GM23248 (cell line): ENCODE measurements around the gene IZUMO4. TPM values are rescaled to one million over a fixed set of nuclear protein-coding genes. Genes with fewer than 3 reads are reported as not detected.

Experiments
- DNase-seq: peaks from one replicate; pipeline ENCODE4 v3.0.0-alpha.2; 2015
- H2AFZ ChIP-seq: fragments of 200-600 bp; sonication (generic); 2 replicates; pipeline ENCODE4 v1.6.1; 2016; ENCODE audit warnings: antibody characterized with exemption
- H3F3A ChIP-seq: fragments of 200-600 bp; sonication (generic); 2 replicates; pipeline ENCODE4 v1.6.1; 2016; ENCODE audit warnings: mild to moderate bottlenecking, antibody characterized with exemption, mixed run types; ENCODE audit not compliant: insufficient read depth
- H3K27ac ChIP-seq: fragments of 200-600 bp; sonication (generic); 2 replicates; pipeline ENCODE4 v1.5.1; 2016; ENCODE audit warnings: mild to moderate bottlenecking
- H3K27me3 ChIP-seq: fragments of 200-600 bp; sonication (generic); replicated peaks from 2 replicates; pipeline ENCODE4 v1.6.1; 2016; ENCODE audit warnings: mild to moderate bottlenecking; ENCODE audit not compliant: insufficient read depth
- H3K36me3 ChIP-seq: fragments of 200-600 bp; sonication (generic); 2 replicates; pipeline ENCODE4 v1.6.1; 2016; ENCODE audit warnings: low read depth, mild to moderate bottlenecking
- H3K4me1 ChIP-seq: fragments of 200-600 bp; sonication (generic); 2 replicates; pipeline ENCODE4 v1.6.1; 2016; ENCODE audit warnings: mild to moderate bottlenecking; ENCODE audit not compliant: insufficient read depth
- H3K4me2 ChIP-seq: fragments of 200-600 bp; sonication (generic); one replicate; pipeline ENCODE4 v1.6.1; 2016; ENCODE audit warnings: mild to moderate bottlenecking; ENCODE audit not compliant: unreplicated experiment
- H3K4me3 ChIP-seq: fragments of 200-600 bp; sonication (generic); 2 replicates; pipeline ENCODE4 v1.5.1; 2016; ENCODE audit warnings: mild to moderate bottlenecking
- H3K79me2 ChIP-seq: fragments of 200-600 bp; sonication (generic); 2 replicates; pipeline ENCODE4 v1.6.1; 2016; ENCODE audit warnings: mild to moderate bottlenecking; ENCODE audit not compliant: insufficient read depth
- H3K9ac ChIP-seq: fragments of 200-600 bp; sonication (generic); 2 replicates; pipeline ENCODE4 v1.6.1; 2016; ENCODE audit warnings: mild to moderate bottlenecking
- H3K9me2 ChIP-seq: fragments of 200-600 bp; sonication (generic); 2 replicates; pipeline ENCODE4 v1.6.1; 2016; ENCODE audit warnings: mixed run types, mild to moderate bottlenecking, moderate library complexity; ENCODE audit not compliant: insufficient read depth
- H3K9me3 ChIP-seq: fragments of 200-600 bp; sonication (generic); one replicate; pipeline ENCODE4 v1.6.1; 2017; ENCODE audit warnings: low read depth
- H4K20me1 ChIP-seq: fragments of 200-600 bp; sonication (generic); 2 replicates; pipeline ENCODE4 v1.6.0; 2016; ENCODE audit not compliant: insufficient read depth
- EZH2 ChIP-seq: fragments of 200-600 bp; sonication (generic); IDR thresholded peaks from 2 replicates; pipeline ENCODE4 v1.6.1; 2018; ENCODE audit warnings: antibody characterized with exemption, mild to moderate bottlenecking; ENCODE audit not compliant: insufficient read depth, poor library complexity, severe bottlenecking
- EZH2phosphoT487 ChIP-seq: fragments of 200-600 bp; sonication (generic); IDR thresholded peaks from 2 replicates; pipeline ENCODE4 v1.6.1; 2018; ENCODE audit warnings: antibody characterized with exemption, moderate library complexity, mild to moderate bottlenecking, low read depth; ENCODE audit not compliant: insufficient read depth
- WGBS, 2 experiments: methylation state at CpG; one replicate each; pipeline ENCODE4 v1.1.6; 2015 to 2017; ENCODE audit warnings: low lambda C conversion rate in 2 of 2, low coverage in 1 of 2; ENCODE audit errors: missing lambda C conversion rate in 2 of 2; 5-methylcytosine and 5-hydroxymethylcytosine counted together
- in situ Hi-C: fragments of 300-500 bp; cut with MboI; formaldehyde crosslinking; loops from 2 replicates; pipeline ENCODE4 v1.15.0; 2020
- polyA plus RNA-seq: library from polyadenylated mRNA; unstranded; fragments of >200 nt; fragmentation: Nextera tagmentation; extraction: Ambion mirVana; gene quantifications from 2 replicates; pipeline ENCODE4 v1.2.1, GENCODE V29; 2016
- total RNA-seq: library from RNA; depleted of rRNA; stranded (reverse); fragments of >200 nt; shearing (Covaris generic); gene quantifications from 2 replicates; pipeline ENCODE4 v1.2.3, GENCODE V29; 2014; rRNA removed

Gene IZUMO4
- total and polyA plus RNA-seq, 2 experiments from 2014 or later: 0.89 to 1.6 TPM

DNA sequence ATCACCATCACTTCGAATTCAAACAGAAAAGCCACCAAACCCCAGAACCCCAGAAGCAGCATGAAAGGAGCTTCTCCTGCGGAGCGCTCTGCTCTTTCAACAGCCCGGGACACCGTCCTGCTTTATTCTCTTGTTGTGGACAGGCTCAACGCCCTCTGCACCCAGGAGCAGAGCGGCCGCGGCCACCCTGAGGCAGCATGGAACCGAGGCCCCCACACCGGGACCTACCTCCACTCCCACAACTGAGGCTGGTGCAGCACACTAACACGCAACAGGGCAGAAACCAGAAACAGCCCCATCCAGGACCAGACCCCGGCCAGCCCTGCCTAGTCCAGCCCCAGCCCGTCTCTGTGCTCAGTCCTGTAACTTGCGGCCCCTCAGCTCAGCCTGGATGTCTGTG is 47.5 kb downstream of the IZUMO4 start:
- in situ Hi-C loops: no loop called here
- no peak overlapping the region for H2AFZ ChIP-seq
- TF ChIP-seq EZH2: no peak
- no peak for TF ChIP-seq EZH2phosphoT487
- H3K4me1 ChIP-seq: no peaks in the 10 kb centered on the region
- no peaks in the 10 kb centered on the region for H3K9me2 ChIP-seq
- H3K79me2 ChIP-seq: peaks cover 100% of the 10 kb centered on the region
- no peak overlapping the region for H3K27ac ChIP-seq
- no peak overlapping the region for H3K4me3 ChIP-seq
- DNase-seq: no peak
- no peak overlapping the region for H3K9ac ChIP-seq
- 95% methylated on average over 15 of the region's 15 CpGs for WGBS, 2 experiments
- H3F3A ChIP-seq: no peaks in the 10 kb centered on the region
- no peaks in the 10 kb centered on the region for H3K27me3 ChIP-seq
- 0 out of 2 replicates have a peak, but pooled peaks cover 7% of the 10 kb centered on the region for H4K20me1 ChIP-seq
- no peak overlapping the region for H3K4me2 ChIP-seq
- no peaks in the 10 kb centered on the region; the same call in 1 of the 2 replicates for H3K36me3 ChIP-seq
- no peaks in the 10 kb centered on the region for H3K9me3 ChIP-seq

DNA sequence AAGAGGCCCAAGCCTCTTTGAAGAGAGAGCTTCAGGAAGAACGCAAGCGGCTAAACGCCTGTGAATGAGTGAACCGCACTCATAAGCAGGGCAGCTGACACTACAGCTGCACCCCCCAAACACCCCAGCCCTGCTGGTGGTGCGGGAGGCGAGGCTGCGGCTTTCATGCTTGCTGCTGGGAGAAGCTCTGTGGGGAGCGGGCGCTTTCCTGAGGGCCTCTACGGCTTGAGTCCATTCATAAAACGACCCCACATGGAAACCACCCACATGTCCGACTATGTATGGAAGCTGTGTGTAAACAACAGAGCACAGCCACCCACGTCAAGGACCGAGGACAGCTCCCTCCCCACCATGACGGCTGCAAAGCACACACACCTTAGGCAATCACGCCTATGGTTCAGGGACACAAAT is 49.1 kb downstream of the IZUMO4 start:
- no peak overlapping the region for H3K9ac ChIP-seq
- H4K20me1 ChIP-seq: peaks cover 13% of the 10 kb centered on the region; the same call in 1 of the 2 replicates
- no peak overlapping the region for H2AFZ ChIP-seq
- peaks cover 100% of the 10 kb centered on the region for H3K79me2 ChIP-seq
- H3K36me3 ChIP-seq: no peaks in the 10 kb centered on the region
- DNase-seq: peak; percentile 19
- H3K4me2 ChIP-seq: no peak overlapping the region
- H3F3A ChIP-seq: no peaks in the 10 kb centered on the region
- in situ Hi-C loops: no loop called here
- TF ChIP-seq EZH2phosphoT487 (no peak), EZH2 (no peak)
- no peak overlapping the region for H3K27ac ChIP-seq
- H3K27me3 ChIP-seq: no peaks in the 10 kb centered on the region
- H3K4me1 ChIP-seq: peaks cover 12% of the 10 kb centered on the region
- 82% methylated on average over 16 of the region's 16 CpGs for WGBS, 2 experiments
- no peaks in the 10 kb centered on the region for H3K9me3 ChIP-seq
- H3K4me3 ChIP-seq: no peak overlapping the region
- H3K9me2 ChIP-seq: no peaks in the 10 kb centered on the region

DNA sequence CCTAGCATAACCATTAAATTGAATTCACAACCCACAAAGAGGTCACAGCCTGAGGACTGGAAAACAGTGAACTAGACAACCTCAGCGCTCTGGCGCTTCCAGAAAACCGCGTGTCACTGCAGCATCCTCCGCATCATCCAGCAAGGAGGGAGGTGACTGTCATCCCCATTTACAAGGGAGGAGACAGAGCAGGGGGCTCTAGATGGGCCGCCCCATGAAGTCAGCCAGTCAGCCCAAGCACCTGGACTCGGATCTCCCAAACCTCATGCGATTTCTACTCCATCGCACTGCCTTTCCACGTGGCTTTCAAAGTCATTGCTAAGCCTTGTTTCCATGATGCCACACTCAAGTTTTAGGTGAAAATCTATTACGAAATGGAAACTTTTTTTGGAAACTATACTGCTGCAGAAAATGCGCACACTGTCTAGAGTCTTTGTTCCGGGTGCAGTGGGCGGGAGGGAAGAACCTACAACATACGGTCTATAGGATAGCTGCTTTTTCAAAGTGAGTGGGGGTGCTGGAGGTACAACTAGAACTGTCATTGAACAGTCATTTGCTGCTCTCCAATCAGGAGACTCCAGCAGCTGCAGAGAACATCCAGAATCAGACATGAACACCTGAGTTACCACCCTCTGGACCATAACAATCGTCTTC is 51.9 kb downstream of the IZUMO4 start:
- 88 to 89% methylated on average over 16 of the region's 16 CpGs for WGBS, 2 experiments
- no peaks in the 10 kb centered on the region for H3K9me3 ChIP-seq
- no peaks in the 10 kb centered on the region for H3K9me2 ChIP-seq
- peaks cover 76% of the 10 kb centered on the region for H3K79me2 ChIP-seq
- H3K36me3 ChIP-seq: no peaks in the 10 kb centered on the region
- peaks cover 13% of the 10 kb centered on the region; the same call in 1 of the 2 replicates for H4K20me1 ChIP-seq
- H3K27ac ChIP-seq: no peak overlapping the region
- H3K27me3 ChIP-seq: no peaks in the 10 kb centered on the region
- no peak overlapping the region for H2AFZ ChIP-seq
- H3K4me1 ChIP-seq: peaks cover 16% of the 10 kb centered on the region
- in situ Hi-C loops: no loop called here
- no peak for DNase-seq
- H3F3A ChIP-seq: 0 out of 2 replicates have a peak, but pooled peaks cover 5% of the 10 kb centered on the region
- no peak overlapping the region for H3K4me3 ChIP-seq
- H3K9ac ChIP-seq: no peak overlapping the region
- H3K4me2 ChIP-seq: no peak overlapping the region
- no peak for TF ChIP-seq EZH2phosphoT487

Other genes with a start within 250 kb of the IZUMO4 start
- gene REXO1, start 248.4 kb upstream of the IZUMO4 start, total RNA-seq: 4.2 and 5.2 TPM in 2 replicates
- 4.2 and 4.9 TPM in 2 replicates for gene REXO1, start 248.4 kb upstream of the IZUMO4 start, polyA plus RNA-seq
- gene KLF16, start 233.3 kb upstream of the IZUMO4 start, total RNA-seq: 8.9 and 11.0 TPM in 2 replicates
- gene KLF16, start 233.3 kb upstream of the IZUMO4 start, polyA plus RNA-seq: 4.2 and 4.6 TPM in 2 replicates
- gene ABHD17A, start 211.4 kb upstream of the IZUMO4 start, total RNA-seq: 147 and 157 TPM in 2 replicates
- 37.6 and 39.4 TPM in 2 replicates for gene ABHD17A, start 211.4 kb upstream of the IZUMO4 start, polyA plus RNA-seq
- 0.22 and 3.2 TPM in 2 replicates for gene ADAT3, start 191.5 kb upstream of the IZUMO4 start, total RNA-seq
- 2.4 and 3.2 TPM in 2 replicates for gene ADAT3, start 191.5 kb upstream of the IZUMO4 start, polyA plus RNA-seq
- gene SCAMP4, start 191.5 kb upstream of the IZUMO4 start, total RNA-seq: 110 and 185 TPM in 2 replicates
- 73.9 and 81.9 TPM in 2 replicates for gene SCAMP4, start 191.5 kb upstream of the IZUMO4 start, polyA plus RNA-seq
- 76.6 and 81.4 TPM in 2 replicates for gene CSNK1G2, start 155.7 kb upstream of the IZUMO4 start, total RNA-seq
- 9.5 and 15.2 TPM in 2 replicates for gene CSNK1G2, start 155.7 kb upstream of the IZUMO4 start, polyA plus RNA-seq
- gene BTBD2, start 81.2 kb upstream of the IZUMO4 start, total RNA-seq: 69.5 and 72.0 TPM in 2 replicates
- gene BTBD2, start 81.2 kb upstream of the IZUMO4 start, polyA plus RNA-seq: 6.8 and 9.0 TPM in 2 replicates
- gene MKNK2, start 45.7 kb upstream of the IZUMO4 start, total RNA-seq: 78.6 and 83.2 TPM in 2 replicates
- 28.9 and 37.6 TPM in 2 replicates for gene MKNK2, start 45.7 kb upstream of the IZUMO4 start, polyA plus RNA-seq
- 38.7 and 53.1 TPM in 2 replicates for gene MOB3A, start 589 bp upstream of the IZUMO4 start, total RNA-seq
- 53.7 and 57.0 TPM in 2 replicates for gene MOB3A, start 589 bp upstream of the IZUMO4 start, polyA plus RNA-seq
- gene AP3D1, start 54.7 kb downstream of the IZUMO4 start, total RNA-seq: 95.4 and 97.6 TPM in 2 replicates
- gene AP3D1, start 54.7 kb downstream of the IZUMO4 start, polyA plus RNA-seq: 65.2 and 79.0 TPM in 2 replicates
- gene DOT1L, start 67.0 kb downstream of the IZUMO4 start, total RNA-seq: 4.3 and 4.4 TPM in 2 replicates
- 4.0 and 5.3 TPM in 2 replicates for gene DOT1L, start 67.0 kb downstream of the IZUMO4 start, polyA plus RNA-seq
- gene PLEKHJ1, start 139.4 kb downstream of the IZUMO4 start, total RNA-seq: 68.3 and 85.1 TPM in 2 replicates
- gene PLEKHJ1, start 139.4 kb downstream of the IZUMO4 start, polyA plus RNA-seq: 62.3 and 69.5 TPM in 2 replicates
- 20.9 and 26.7 TPM in 2 replicates for gene SF3A2, start 139.9 kb downstream of the IZUMO4 start, total RNA-seq
- 13.7 and 16.8 TPM in 2 replicates for gene SF3A2, start 139.9 kb downstream of the IZUMO4 start, polyA plus RNA-seq
- not detected in 2 replicates for gene AMH, start 152.4 kb downstream of the IZUMO4 start, total RNA-seq
- not detected in 2 replicates for gene AMH, start 152.4 kb downstream of the IZUMO4 start, polyA plus RNA-seq
- not detected in 2 replicates for gene JSRP1, start 159.5 kb downstream of the IZUMO4 start, total RNA-seq
- 0.41 TPM in 1 of 2 replicates, not detected in the other for gene JSRP1, start 159.5 kb downstream of the IZUMO4 start, polyA plus RNA-seq
- not detected in 2 replicates for gene PEAK3, start 185.3 kb downstream of the IZUMO4 start, total RNA-seq
- 0.19 TPM in 1 of 2 replicates, not detected in the other for gene PEAK3, start 185.3 kb downstream of the IZUMO4 start, polyA plus RNA-seq
- not detected in 2 replicates for gene LINGO3, start 211.2 kb downstream of the IZUMO4 start, total RNA-seq
- not detected in 2 replicates for gene LINGO3, start 211.2 kb downstream of the IZUMO4 start, polyA plus RNA-seq
- 87.0 and 118 TPM in 2 replicates for gene LSM7, start 231.7 kb downstream of the IZUMO4 start, total RNA-seq
- 91.4 and 102 TPM in 2 replicates for gene LSM7, start 231.7 kb downstream of the IZUMO4 start, polyA plus RNA-seq
- gene SPPL2B, start 231.8 kb downstream of the IZUMO4 start, total RNA-seq: 43.0 and 61.0 TPM in 2 replicates
- 38.6 and 38.9 TPM in 2 replicates for gene SPPL2B, start 231.8 kb downstream of the IZUMO4 start, polyA plus RNA-seq